CD1c-positive myeloid dendritic cell (primary cell): ENCODE measurements around the gene GLDN.
A peak's percentile ranks its signal among the peaks of the same experiment; 100 is the strongest.
"Not testable (repeated sequence)": the region's sequence is repeated elsewhere in the genome, so short reads cannot be mapped to it uniquely, and the experiment has no call there.

ENCODE experiments used
- DNase-seq: peaks from one replicate; pipeline ENCODE4 v3.0.0-alpha.2; 2016; ENCODE audit errors: extremely low spot score

Gene GLDN

DNA sequence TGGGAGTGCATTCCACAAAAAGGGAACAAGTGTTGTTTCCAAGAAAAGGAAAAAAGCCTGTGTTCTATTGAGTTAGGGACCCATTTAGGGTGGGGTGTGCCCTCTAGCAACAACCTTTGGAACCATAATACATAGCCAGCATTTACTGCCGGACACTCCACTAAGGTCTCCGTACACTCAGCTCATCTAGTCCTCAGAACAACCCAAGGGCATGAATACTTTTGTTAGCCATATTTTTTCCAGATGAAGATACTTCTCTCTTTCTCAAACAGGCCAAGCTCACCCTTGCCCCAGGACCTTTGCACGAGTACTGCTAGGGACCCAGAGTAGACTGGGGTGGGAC is 46.2 kb downstream of the GLDN start:
- DNase-seq: no peak

DNA sequence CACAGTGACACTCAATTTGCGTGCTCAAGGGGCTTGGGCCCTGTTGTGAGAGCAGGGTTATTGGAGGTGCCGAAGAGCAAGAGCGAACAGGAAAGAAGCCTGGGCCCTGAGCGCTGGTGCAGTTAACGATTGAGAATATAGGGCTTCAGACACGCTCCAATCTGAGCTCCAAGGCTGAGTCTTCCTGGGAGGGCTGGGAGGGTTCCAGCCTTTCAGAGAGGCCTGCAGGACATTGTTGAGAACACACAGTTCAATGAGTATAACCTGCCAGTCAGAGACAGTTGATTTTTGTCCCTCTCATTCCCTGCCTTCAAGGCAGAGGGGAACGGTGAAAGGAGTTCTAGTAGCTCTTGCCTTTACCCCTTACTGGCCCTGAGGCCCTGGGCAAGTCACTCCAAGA is 47.3 kb downstream of the GLDN start:
- DNase-seq: no peak

GRCh38 chr15:51390241-51390965 is 48.9 kb downstream of the GLDN start:
- DNase-seq: peak; percentile 5

GRCh38 chr15:51390966-51391422 is 49.5 kb downstream of the GLDN start:
- DNase-seq: no peak

- no peak for DNase-seq
These were observed 55.5 kb downstream of the GLDN start for GRCh38 chr15:51396921-51397320.

DNA sequence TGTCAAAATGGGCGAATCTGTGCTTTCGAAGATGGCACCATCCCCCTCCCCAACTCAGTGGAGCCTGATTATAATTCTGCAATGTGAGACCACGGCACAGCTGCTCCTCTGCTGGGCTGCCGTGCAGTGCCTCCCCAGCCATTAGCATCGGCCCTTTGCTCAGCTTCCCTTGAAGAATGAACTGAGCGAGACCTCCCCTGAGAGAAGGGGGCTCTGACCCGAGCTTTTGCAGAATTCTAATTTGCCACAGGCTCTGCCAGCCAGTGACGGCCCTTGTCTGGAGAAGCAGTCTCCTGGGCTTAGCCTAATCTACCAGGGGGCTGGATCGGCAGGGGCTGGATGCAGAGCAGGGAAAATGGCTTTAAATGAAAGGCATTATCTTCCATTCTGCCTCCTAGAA is 57.2 kb downstream of the GLDN start:
- DNase-seq: no peak

- DNase-seq: peak; percentile 25
These were observed 59.8 kb downstream of the GLDN start for GRCh38 chr15:51401051-51401780.

- peak; percentile 63 for DNase-seq
These were observed 60.5 kb downstream of the GLDN start for GRCh38 chr15:51401872-51402517.

DNA sequence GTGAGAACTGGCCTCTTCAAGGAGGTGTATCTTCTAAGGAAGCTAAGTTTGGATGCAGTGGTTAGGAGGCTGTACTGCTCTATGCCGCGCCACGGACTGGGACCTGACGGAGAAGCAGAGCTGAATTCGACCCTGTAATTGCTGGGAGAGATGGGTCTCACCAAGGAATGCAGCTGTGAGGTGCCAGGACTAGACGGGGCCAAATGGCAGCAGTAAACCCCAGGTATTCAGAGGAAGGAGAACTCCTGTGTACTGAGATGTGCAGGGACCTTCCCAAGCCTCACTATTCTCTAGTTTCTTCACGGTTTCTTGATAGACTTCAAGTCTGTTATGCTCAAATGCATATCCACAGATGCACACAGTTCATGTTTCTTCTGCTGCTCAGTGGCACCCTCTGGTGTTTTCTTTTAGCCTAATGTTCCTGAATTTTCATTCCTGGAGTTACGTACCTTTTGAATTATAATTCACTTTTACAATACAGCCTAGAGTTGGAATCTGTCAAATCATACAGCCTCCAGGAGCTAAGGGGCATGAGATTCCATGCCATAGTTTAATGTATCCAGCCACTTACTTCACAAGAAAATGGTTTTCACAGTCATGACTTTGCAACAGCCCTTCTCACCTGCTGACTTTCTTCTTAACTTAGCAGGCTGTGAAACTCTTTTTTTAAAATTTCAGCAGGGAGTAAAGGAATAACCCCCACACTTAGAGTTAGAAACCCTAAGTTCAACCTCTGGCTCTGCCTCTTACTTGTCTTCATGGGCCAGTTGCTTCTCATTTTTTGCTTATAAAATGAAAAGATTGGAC is 61.8 kb downstream of the GLDN start:
- peak; percentile 24 for DNase-seq

GRCh38 chr15:51403946-51404695 is 62.7 kb downstream of the GLDN start:
- no peak for DNase-seq

GRCh38 chr15:51405693-51406523 is 64.5 kb downstream of the GLDN start:
- DNase-seq: peak; percentile 5

DNA sequence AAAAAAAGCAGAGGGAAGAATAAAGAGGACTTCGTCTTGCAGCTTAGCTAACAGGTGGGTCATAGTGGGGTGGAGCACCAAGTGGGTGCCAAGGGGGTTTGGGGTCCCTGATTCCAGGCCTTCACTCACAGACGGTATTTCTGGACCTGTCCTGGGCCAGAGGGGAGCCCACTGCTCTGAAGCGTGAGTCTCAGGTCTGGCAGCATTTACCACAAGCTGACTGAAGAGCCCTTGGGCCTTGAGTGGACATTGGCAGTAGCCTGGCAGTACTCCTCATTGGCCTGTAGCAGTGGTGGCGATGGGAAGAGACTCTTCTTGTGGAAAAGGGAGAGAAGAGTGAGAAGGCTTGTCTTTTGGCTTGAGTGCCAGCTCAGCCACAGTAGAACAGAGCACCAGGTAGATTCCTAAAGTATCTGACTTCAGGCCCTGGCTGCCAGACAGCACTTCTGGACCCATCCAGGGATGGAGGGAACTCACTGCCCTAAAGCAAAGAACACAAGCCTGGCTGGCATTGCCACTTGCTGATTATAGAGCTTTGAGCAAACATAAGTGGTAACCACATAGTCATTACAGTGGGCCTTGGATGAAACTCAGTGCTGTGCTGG is 72.9 kb downstream of the GLDN start:
- no peak for DNase-seq

GRCh38 chr15:51416129-51416528 is 74.7 kb downstream of the GLDN start:
- DNase-seq: no peak

DNA sequence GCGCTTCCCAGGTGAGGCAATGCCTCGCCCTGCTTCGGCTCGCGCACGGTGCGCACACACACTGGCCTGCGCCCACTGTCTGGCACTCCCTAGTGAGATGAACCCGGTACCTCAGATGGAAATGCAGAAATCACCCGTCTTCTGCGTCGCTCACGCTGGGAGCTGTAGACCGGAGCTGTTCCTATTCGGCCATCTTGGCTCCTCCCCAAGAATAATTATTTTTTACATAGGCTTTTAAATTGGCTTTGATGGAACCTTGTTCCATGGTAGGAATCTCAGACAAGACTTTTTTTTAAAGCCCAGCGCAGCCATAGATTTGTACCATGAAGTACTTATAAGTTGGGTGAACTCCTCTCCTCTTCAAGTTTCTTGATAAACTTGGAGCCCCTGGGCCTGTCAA is 81.6 kb downstream of the GLDN start:
- not testable (repeated sequence) for DNase-seq

GRCh38 chr15:51424780-51425179 is 83.3 kb downstream of the GLDN start:
- no peak for DNase-seq

- DNase-seq: no peak
These were observed 84.1 kb downstream of the GLDN start for GRCh38 chr15:51425517-51426040.

DNA sequence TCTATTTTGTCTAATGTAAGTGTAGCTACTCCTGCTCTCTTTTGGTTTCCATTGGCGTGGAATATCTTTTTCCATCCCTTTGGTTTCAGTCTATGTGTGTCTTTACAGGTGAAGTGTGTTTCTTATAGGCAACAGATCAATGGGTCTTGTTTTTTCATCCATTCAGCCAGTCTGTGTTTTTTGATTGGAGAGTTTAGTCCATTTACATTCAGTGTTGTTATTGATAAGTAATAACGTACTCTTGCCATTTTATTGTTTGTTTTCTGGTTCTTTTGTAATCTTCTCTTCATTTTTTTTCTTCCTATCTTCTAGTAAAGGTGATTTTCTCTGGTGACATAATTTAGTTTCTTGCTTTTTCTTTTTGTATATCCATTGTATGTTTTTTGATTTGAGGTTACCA is 97.1 kb downstream of the GLDN start:
- no peak for DNase-seq

GRCh38 chr15:51443282-51443914 is 101.9 kb downstream of the GLDN start:
- DNase-seq: no peak

DNA sequence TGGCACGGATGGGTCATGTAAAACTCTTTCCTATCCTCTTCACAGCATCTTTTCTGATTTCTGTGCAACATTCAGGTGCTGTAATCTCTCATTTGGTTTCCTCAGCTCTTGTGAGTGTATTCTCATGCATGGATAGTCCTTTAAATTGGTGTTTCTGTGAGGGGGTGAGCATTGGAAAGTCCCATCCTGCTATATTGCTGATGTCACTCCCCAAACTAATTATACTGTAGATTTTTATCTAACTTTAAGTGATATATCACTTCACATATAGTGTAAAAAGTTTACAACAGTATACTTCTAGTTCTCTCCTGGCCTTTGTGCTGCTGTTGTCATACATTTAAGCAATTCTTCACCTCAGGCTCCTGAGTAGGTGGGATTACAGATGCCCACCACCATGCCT is 102.7 kb downstream of the GLDN start:
- no peak for DNase-seq
